SJCRH30 (cell line): Measurements from ENCODE around the gene COL13A1. TPM values are rescaled to one million over a fixed set of nuclear protein-coding genes. Genes with fewer than 3 reads are reported as not detected.

ENCODE experiments used
- DNase-seq, 2 experiments: peaks; one replicate each; pipeline ENCODE4 v3.0.0-alpha.2; 2015 to 2020
- H3K27ac ChIP-seq: fragments of 250-450 bp; sonication (Bioruptor Pico); 2 replicates; pipeline ENCODE4 v1.5.1; 2020; ENCODE audit warnings: mild to moderate bottlenecking, moderate library complexity
- H3K27me3 ChIP-seq: fragments of 250-450 bp; sonication (Bioruptor Pico); 2 replicates; pipeline ENCODE4 v1.5.1; 2020; ENCODE audit warnings: mild to moderate bottlenecking, moderate library complexity
- H3K36me3 ChIP-seq: fragments of 250-450 bp; sonication (Bioruptor Pico); 2 replicates; pipeline ENCODE4 v1.5.1; 2020; ENCODE audit warnings: mild to moderate bottlenecking, moderate library complexity
- H3K4me1 ChIP-seq: fragments of 250-450 bp; sonication (Bioruptor Pico); 2 replicates; pipeline ENCODE4 v1.5.1; 2020; ENCODE audit warnings: mild to moderate bottlenecking, moderate library complexity
- H3K4me3 ChIP-seq: fragments of 250-450 bp; sonication (Bioruptor Pico); 2 replicates; pipeline ENCODE4 v1.5.1; 2020; ENCODE audit warnings: mild to moderate bottlenecking, moderate library complexity
- H3K9me3 ChIP-seq: fragments of 250-450 bp; sonication (Bioruptor Pico); replicated peaks from 2 replicates; pipeline ENCODE4 v1.5.1; 2020; ENCODE audit warnings: mild to moderate bottlenecking, moderate library complexity
- total RNA-seq: library from RNA; depleted of rRNA; stranded (reverse); fragments of >200 nt; shearing (Covaris generic); gene quantifications from 2 replicates; pipeline ENCODE4 v1.2.3, GENCODE V29; 2014

The COL13A1 gene
- total RNA-seq, 1 experiment from 2014 or later, result 0.26 TPM

DNA sequence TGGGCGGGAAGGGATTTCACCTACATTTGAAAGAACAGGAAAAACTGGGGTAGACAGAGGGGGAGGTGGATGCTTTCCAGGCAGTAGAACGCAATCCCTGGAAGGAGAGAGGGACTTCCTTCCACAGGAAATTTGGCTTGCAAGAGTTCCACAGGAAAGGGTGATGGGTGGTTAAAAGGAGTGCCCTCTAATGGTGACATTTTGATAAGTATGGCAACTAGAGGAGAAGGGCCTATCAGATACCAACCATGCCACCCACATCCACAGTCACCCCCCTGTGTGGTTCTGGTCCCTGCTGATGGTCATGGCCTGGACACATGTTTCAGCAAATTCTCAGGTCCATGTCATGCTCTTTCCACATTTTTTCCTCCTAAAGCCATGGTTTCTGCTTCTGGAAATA is 27.1 kb upstream of the COL13A1 start:
- Histone ChIP-seq H3K4me1 (peaks cover 3% of the 10 kb centered on the region), H3K27me3 (no peaks in the 10 kb centered on the region), H3K36me3 (no peaks in the 10 kb centered on the region), H3K27ac (no peak overlapping the region), H3K4me3 (no peak overlapping the region), H3K9me3 (no peaks in the 10 kb centered on the region)
- no peak for DNase-seq

DNA sequence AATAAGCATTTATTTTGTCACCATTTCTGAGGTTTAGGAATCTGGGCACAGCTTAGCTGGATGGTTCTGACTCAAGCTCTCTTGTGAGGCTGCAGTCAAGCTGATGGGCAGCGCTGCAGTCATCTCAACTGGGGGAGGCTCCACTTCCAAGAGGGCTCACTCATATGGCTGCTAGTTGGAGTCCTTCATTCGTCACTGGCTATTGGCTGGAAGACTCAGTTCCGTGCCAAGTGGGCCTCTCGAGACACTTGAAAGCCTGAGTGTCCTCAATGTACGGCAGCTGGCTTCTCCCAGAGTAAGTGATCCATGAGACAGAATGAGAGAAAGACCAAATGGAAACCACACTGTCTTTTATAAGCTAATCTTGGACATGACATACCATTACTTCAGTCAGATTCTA is 21.6 kb upstream of the COL13A1 start:
- Histone ChIP-seq H3K36me3 (no peaks in the 10 kb centered on the region), H3K27ac (no peak overlapping the region), H3K9me3 (no peaks in the 10 kb centered on the region), H3K4me3 (no peak overlapping the region), H3K27me3 (no peaks in the 10 kb centered on the region), H3K4me1 (no peaks in the 10 kb centered on the region)
- DNase-seq, result no peak

DNA sequence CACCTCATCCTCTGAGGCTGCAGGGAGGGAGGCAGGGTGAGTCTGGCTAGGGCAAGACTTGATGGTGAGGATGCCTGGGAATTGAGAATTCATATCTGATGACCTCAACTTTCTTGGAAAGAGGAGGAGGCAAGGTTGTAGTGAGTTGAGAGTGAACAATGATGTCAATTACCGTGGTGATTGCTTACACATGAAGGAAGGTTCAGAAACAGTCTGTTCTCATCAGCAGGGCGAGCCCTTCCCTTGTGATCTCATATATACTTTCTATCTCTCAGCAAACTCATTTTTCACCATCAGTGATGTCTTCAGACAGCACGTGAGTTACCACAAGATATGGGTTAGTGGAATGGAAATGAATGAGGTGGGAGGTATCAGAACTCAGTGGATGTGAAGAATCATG is 20.1 kb upstream of the COL13A1 start:
- H3K27ac ChIP-seq, result no peak overlapping the region
- H3K4me1 ChIP-seq, result no peaks in the 10 kb centered on the region
- H3K9me3 ChIP-seq, result no peaks in the 10 kb centered on the region
- DNase-seq, result no peak
- no peaks in the 10 kb centered on the region for H3K27me3 ChIP-seq
- H3K4me3 ChIP-seq, result no peak overlapping the region
- H3K36me3 ChIP-seq, result no peaks in the 10 kb centered on the region

DNA sequence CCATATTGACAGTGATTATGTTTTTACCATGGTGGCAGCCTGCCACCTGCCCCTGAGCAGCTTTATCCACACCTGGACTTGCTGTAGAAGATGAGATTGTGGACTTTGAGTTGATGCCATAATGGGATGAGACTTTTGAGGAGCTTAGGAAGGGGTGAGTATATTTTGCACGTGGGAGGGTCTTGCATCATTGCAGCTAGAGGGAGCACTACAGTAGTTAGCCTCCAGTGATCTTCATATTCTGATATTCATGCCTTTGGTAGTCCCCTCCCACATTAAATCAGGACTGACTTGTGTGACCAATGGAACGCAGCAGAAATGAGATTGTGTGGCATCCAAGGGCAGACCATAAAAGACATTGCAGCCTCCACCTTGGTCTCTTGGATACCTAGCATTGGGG is 18.2 kb upstream of the COL13A1 start:
- H3K9me3 ChIP-seq, result no peaks in the 10 kb centered on the region
- H3K27ac ChIP-seq, result no peak overlapping the region
- no peak for DNase-seq
- no peak overlapping the region for H3K4me3 ChIP-seq
- no peaks in the 10 kb centered on the region for H3K27me3 ChIP-seq
- H3K36me3 ChIP-seq, result no peaks in the 10 kb centered on the region
- H3K4me1 ChIP-seq, result peaks cover 4% of the 10 kb centered on the region; the same call in 1 of the 2 replicates

DNA sequence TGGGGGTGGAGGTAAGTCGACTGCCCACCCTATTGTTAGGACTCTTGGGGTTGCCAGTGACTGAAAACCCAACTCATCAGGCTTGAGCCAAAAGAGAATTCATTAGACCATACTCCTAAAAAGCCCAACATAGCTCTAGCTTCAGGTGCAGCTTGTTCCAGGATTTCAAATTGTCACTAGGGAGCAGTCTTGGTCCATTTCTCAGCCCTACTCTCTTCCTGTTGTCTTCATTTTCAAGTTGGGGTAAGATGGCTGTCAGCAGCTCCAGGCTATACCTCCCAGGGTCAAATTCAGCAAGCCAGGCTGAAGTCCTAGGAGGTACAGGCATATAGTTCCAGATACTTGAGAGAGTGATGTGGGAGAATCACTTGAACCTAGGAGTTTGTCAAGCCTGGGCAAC is 14.9 kb upstream of the COL13A1 start:
- no peak overlapping the region for H3K27ac ChIP-seq
- no peaks in the 10 kb centered on the region for H3K36me3 ChIP-seq
- H3K4me3 ChIP-seq, result no peak overlapping the region
- H3K27me3 ChIP-seq, result no peaks in the 10 kb centered on the region
- no peak for DNase-seq
- no peaks in the 10 kb centered on the region for H3K9me3 ChIP-seq
- H3K4me1 ChIP-seq, result peaks cover 4% of the 10 kb centered on the region; the same call in 1 of the 2 replicates

DNA sequence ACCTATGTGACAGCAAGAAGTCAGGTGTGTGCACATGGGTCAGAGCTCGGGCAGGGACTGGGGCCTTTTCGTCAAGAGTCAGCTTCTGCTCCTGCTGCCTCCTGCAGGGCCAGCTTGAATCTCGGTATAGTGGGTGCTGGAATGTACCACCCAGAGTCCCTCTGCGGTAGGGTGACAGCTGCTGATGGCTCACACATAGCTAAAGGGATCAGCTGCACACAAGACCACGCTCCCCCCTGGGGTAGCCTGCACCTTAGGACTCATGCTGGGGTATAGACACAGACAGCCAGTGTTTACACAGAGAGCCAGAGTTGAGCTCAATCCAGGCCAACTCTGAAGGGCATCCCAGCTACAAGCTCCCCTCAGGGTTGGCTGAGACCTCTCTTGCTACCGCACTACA is 14.0 kb upstream of the COL13A1 start:
- peak; percentile 76 to 77 for DNase-seq
- H3K27ac ChIP-seq, result no peak overlapping the region
- H3K27me3 ChIP-seq, result no peaks in the 10 kb centered on the region
- no peaks in the 10 kb centered on the region for H3K36me3 ChIP-seq
- no peak overlapping the region for H3K4me3 ChIP-seq
- H3K9me3 ChIP-seq, result no peaks in the 10 kb centered on the region
- peaks cover 4% of the 10 kb centered on the region; the same call in 1 of the 2 replicates for H3K4me1 ChIP-seq

DNA sequence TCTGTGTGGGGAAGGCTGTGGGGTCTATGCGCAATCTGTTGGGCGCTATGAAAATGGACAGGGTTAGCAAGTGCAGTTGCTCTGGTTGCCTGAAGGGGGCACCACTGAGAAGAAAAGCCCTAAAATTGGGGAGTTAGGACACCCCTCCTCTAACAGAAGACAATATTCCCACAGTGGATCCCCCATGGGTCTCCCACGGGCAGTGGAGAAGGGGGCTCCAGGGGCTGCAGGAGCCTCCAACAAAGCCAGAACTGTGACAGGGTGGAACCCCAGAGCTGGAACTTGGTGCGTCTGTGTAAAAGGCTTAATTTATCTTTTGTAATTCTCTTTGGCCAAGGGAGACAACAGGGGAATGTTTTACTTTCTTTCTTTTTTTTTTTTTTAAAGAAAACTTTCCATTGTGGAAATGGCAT is 12.5 kb upstream of the COL13A1 start:
- Histone ChIP-seq H3K9me3 (no peaks in the 10 kb centered on the region), H3K27ac (no peak overlapping the region), H3K36me3 (no peaks in the 10 kb centered on the region)

DNA sequence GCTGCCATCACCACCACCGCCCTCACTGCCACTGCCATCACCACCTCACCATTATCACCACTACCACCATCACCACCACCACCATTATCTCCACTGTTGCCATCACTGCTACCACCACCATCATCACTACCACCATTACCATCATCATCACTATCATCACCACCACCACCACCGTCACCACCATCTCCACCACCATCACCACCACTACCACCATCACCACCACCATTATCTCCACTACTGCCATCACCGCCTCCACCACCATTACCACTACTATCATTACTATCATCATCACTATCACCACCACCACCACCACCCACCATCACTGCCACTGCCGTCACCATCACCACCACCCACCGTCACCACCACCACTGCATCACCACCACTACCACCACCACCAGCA is 9.9 kb upstream of the COL13A1 start:
- no peak overlapping the region for H3K27ac ChIP-seq
- no peak for DNase-seq
- 0 out of 2 replicates have a peak, but pooled peaks cover 2% of the 10 kb centered on the region for H3K9me3 ChIP-seq
- H3K27me3 ChIP-seq, result no peaks in the 10 kb centered on the region
- no peak overlapping the region for H3K4me3 ChIP-seq
- H3K4me1 ChIP-seq, result peaks cover 4% of the 10 kb centered on the region; the same call in 1 of the 2 replicates
- no peaks in the 10 kb centered on the region for H3K36me3 ChIP-seq

More for the DNA sequence above, 12.5 kb upstream of the COL13A1 start:
- Histone ChIP-seq H3K4me3 (no peak overlapping the region), H3K27me3 (no peaks in the 10 kb centered on the region), H3K4me1 (peaks cover 4% of the 10 kb centered on the region; the same call in 1 of the 2 replicates)
- DNase-seq, result peak in 1 of 2 experiments; percentile 23

DNA sequence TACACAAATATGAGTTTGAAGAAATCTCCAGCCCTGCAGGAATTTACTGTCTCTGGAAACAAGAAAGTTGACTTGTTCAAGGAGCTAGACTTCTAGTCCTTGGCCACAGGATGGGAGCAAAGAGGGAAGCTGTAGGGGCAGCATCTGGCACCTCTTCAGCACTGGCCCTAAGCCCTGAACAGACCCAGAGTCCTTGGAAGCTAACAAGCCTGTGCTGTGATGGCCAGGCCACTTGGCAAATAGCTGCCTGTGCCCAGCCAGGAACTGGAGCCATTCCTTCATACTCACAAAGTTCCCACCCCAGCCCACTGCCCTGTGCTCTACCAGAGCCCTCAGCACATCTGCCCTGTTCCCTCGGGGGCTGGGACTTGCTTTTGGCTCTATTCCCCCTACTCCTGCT is 9.4 kb upstream of the COL13A1 start:
- Histone ChIP-seq H3K4me1 (peaks cover 3% of the 10 kb centered on the region; the same call in 1 of the 2 replicates), H3K27ac (no peak overlapping the region)
- DNase-seq, result no peak

DNA sequence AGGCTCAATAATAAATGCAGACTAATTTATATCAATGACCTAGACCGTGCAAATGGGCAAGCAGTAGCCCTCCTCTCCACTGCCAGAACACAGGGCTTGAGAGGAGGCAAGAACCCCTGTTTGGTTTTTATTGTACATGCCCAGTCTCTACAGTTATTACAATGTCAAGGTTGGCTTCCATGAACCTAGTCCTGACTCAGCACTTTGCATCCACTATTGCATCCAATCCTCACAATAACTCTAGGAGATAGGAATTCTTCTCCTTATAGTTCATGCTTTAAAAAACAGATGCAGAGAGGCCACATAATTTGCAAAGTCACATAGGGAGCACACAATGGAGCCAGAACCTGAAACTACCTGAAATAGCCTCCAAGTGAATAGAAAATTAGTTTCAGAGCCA is 7.0 kb upstream of the COL13A1 start:
- H3K27ac ChIP-seq, result no peak overlapping the region
- 0 out of 2 replicates have a peak, but pooled peaks cover 2% of the 10 kb centered on the region for H3K9me3 ChIP-seq
- H3K36me3 ChIP-seq, result no peaks in the 10 kb centered on the region
- H3K27me3 ChIP-seq, result no peaks in the 10 kb centered on the region
- H3K4me1 ChIP-seq, result no peaks in the 10 kb centered on the region
- no peak overlapping the region for H3K4me3 ChIP-seq
- DNase-seq, result no peak

More for the DNA sequence above, 9.4 kb upstream of the COL13A1 start:
- no peaks in the 10 kb centered on the region for H3K36me3 ChIP-seq
- H3K9me3 ChIP-seq, result 0 out of 2 replicates have a peak, but pooled peaks cover 2% of the 10 kb centered on the region
- no peak overlapping the region for H3K4me3 ChIP-seq
- no peaks in the 10 kb centered on the region for H3K27me3 ChIP-seq

DNA sequence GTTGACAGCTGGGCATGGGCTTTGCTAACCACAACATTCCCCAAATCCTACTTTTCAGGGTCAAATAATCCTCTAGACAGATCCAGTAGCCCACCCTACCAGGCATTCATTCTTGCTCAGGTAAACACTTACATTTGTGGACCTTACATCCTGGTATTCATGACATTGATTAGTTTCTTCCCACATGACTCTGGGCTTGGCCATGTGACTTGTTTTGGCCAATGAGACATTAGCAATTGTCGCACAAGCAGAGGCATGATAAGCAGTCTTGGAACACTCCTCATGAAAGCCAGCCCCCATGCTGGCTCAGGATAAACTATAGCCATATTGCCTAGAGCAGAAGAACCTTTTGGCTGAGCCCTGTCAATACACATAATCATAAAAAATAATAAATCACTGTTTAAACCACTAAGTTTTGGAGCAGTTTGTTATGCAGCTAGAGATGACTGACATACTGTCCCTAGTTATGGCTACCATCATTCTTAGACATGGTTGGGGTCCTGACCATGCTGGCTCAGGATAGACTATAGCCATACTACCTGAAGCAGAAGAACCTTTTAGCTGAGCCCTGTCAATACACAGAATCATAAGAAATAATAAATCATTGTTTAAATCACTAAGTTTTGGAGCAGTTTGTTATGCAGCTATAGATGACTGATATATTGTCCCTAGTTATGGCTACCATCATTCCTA is 6.3 kb upstream of the COL13A1 start:
- no peak for DNase-seq
- no peak overlapping the region for H3K27ac ChIP-seq
- no peaks in the 10 kb centered on the region for H3K36me3 ChIP-seq
- no peak overlapping the region for H3K4me3 ChIP-seq
- no peaks in the 10 kb centered on the region for H3K27me3 ChIP-seq
- H3K9me3 ChIP-seq, result 0 out of 2 replicates have a peak, but pooled peaks cover 2% of the 10 kb centered on the region
- H3K4me1 ChIP-seq, result no peaks in the 10 kb centered on the region

DNA sequence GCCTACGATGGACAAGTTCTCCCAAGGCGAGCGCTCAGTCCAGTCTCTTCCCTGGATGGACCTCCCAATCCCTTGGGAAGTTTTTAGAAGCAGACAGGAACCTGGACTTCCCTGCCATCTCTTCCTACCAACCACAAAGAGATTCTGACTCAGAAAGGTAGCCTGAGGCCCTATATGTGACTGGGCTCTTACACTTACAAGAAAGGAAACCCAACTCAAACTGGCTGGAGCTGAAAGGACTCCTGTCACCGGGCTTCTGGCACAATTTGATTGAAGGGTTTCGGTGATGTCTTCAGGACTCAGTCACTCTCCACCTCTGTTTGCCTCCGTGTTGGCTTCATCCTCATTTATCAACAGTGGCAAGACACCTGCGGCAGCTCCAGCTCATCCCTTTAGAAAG is 3.7 kb upstream of the COL13A1 start:
- Histone ChIP-seq H3K9me3 (0 out of 2 replicates have a peak, but pooled peaks cover 2% of the 10 kb centered on the region), H3K4me3 (no peak overlapping the region), H3K27ac (no peak overlapping the region), H3K4me1 (no peaks in the 10 kb centered on the region), H3K27me3 (0 out of 2 replicates have a peak, but pooled peaks cover 3% of the 10 kb centered on the region), H3K36me3 (no peaks in the 10 kb centered on the region)
- no peak for DNase-seq

DNA sequence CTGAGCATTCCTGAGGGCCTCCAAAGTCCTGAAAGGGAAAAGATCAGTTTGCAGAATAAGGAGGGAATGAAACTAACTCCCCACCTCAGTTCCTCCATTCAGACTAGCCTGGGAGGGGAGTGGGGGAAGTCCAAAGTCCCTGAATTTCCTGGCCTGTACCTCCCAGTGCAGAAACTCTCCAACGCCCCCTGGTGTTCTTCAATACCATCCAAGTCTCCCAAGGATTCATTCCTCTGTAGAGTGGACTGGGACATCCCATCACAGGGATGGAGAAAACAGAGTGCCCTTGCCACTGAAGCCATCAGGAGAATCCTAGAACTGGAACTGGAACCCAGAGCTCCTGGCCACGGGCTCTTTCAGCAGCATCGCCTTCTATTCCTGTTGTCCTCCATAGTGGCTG is 1.6 kb upstream of the COL13A1 start:
- H3K27me3 ChIP-seq, result 0 out of 2 replicates have a peak, but pooled peaks cover 3% of the 10 kb centered on the region
- no peaks in the 10 kb centered on the region for H3K4me1 ChIP-seq
- no peaks in the 10 kb centered on the region for H3K36me3 ChIP-seq
- H3K9me3 ChIP-seq, result 0 out of 2 replicates have a peak, but pooled peaks cover 2% of the 10 kb centered on the region
- no peak overlapping the region for H3K4me3 ChIP-seq
- peak; percentile 60 to 82 for DNase-seq
- H3K27ac ChIP-seq, result no peak overlapping the region

DNA sequence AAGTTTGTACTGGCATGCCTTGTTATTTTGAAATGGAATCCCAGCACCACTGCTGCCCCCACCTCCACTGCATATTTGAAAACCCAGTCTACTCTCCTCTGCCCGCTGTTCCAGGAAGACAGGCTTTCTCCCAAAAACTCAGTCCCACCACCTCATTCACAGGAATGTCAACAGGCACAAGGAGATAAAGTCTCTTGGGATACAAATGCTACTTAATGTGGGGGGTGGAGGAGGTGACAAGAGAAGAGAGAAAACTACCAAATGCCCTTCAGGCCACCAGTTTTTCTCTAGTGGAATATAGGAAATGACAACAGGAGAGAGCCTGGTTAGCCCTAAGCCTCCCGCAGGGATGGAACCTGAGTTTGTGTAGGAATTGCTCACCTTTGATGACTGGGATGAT is 1.0 kb upstream of the COL13A1 start:
- Histone ChIP-seq H3K4me3 (no peak overlapping the region), H3K27ac (no peak overlapping the region), H3K36me3 (no peaks in the 10 kb centered on the region), H3K27me3 (0 out of 2 replicates have a peak, but pooled peaks cover 3% of the 10 kb centered on the region), H3K4me1 (no peaks in the 10 kb centered on the region), H3K9me3 (no peaks in the 10 kb centered on the region)
- DNase-seq, result no peak

DNA sequence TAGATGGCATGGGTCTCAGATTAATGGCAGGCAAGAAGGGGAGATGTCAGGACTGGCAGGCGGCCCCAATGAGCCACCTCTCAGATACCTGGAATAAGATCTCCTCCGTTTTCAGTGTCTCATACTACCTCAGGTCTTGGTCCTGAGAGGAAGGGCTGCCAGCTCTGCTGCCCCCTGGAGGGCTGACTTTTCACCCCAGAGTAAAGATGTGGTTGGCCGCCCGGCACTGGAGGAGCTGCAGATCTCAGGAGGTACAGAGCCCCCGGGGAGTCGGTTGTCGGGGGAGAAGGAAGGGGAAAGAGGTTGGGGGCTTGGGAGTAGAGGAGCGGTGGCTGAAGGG is 642 bp upstream of the COL13A1 start:
- H3K9me3 ChIP-seq, result no peaks in the 10 kb centered on the region
- H3K4me3 ChIP-seq, result peak overlapping the region; percentile 46
- peak; percentile 58 to 78 for DNase-seq
- no peaks in the 10 kb centered on the region for H3K4me1 ChIP-seq
- 0 out of 2 replicates have a peak, but pooled peaks cover 3% of the 10 kb centered on the region for H3K27me3 ChIP-seq
- H3K27ac ChIP-seq, result no peak overlapping the region
- H3K36me3 ChIP-seq, result no peaks in the 10 kb centered on the region
